Fibroblast of lung (primary cell): ENCODE results near the gene CLEC2A. TPM values are rescaled to one million over a fixed set of nuclear protein-coding genes. Genes with fewer than 3 reads are reported as not detected.

Source experiments
- DNase-seq, 2 donors: peaks; one replicate each; pipeline versions ENCODE4 v3.0.0 to v3.0.0-alpha.2; 2010; ENCODE audit warnings: low read depth in 2 of 2
- H2AFZ ChIP-seq: 2 replicates; pipeline ENCODE4 v1.5.1; 2012; ENCODE audit warnings: low read length, control low read depth, inconsistent platforms
- H3K27ac ChIP-seq: 2 replicates; pipeline ENCODE4 v1.5.1; 2011; ENCODE audit warnings: low read length, control low read depth; ENCODE audit not compliant: insufficient read depth
- H3K27me3 ChIP-seq: 2 replicates; pipeline ENCODE4 v1.5.1; 2011; ENCODE audit warnings: mild to moderate bottlenecking, low read length; ENCODE audit not compliant: control insufficient read depth, insufficient read depth
- H3K36me3 ChIP-seq: 2 replicates; pipeline ENCODE4 v1.5.1; 2011; ENCODE audit warnings: low read length; ENCODE audit not compliant: control insufficient read depth, insufficient read depth
- H3K4me1 ChIP-seq: 2 replicates; pipeline ENCODE4 v1.5.1; 2011; ENCODE audit warnings: low read length; ENCODE audit not compliant: control insufficient read depth, insufficient read depth; ENCODE audit errors: extremely low read depth
- H3K4me2 ChIP-seq: 2 replicates; pipeline ENCODE4 v1.5.1; 2011; ENCODE audit warnings: low read length, control low read depth; ENCODE audit not compliant: insufficient read depth; ENCODE audit errors: extremely low read depth
- H3K4me3 ChIP-seq, 4 experiments: fragments of 200-600 bp in 1 of 4; sonication (generic) in 1 of 4; replicated peaks in 1 of 4; 2 replicates each; pipeline ENCODE4 v1.5.1; 2011 to 2016; ENCODE audit warnings: low read length in 4 of 4, low read depth in 3 of 4, mild to moderate bottlenecking in 3 of 4, control low read depth in 2 of 4, inconsistent platforms in 1 of 4, mixed read lengths in 1 of 4; ENCODE audit not compliant: insufficient read depth in 1 of 4; ENCODE audit errors: control extremely low read depth in 1 of 4
- H3K79me2 ChIP-seq: 2 replicates; pipeline ENCODE4 v1.5.1; 2012; ENCODE audit warnings: mild to moderate bottlenecking, low read length, inconsistent platforms; ENCODE audit not compliant: control insufficient read depth, insufficient read depth
- H3K9ac ChIP-seq: 2 replicates; pipeline ENCODE4 v1.5.1; 2011; ENCODE audit warnings: mild to moderate bottlenecking, low read length, control low read depth; ENCODE audit not compliant: insufficient read depth
- H3K9me3 ChIP-seq: 2 replicates; pipeline ENCODE4 v1.5.1; 2012; ENCODE audit warnings: low read depth, low read length; ENCODE audit not compliant: control insufficient read depth, insufficient read depth
- H4K20me1 ChIP-seq: 2 replicates; pipeline ENCODE4 v1.5.1; 2011; ENCODE audit warnings: low read length; ENCODE audit not compliant: control insufficient read depth, insufficient read depth; ENCODE audit errors: extremely low read depth
- CTCF ChIP-seq, 2 donors: IDR thresholded peaks in 1 of 2; conservative IDR thresholded peaks in 1 of 2; 1 replicate in 1 of 2; 2 replicates in 1 of 2; pipeline ENCODE4 v1.5.1; 2011 to 2012; ENCODE audit warnings: low read length in 2 of 2, control low read depth in 1 of 2, inconsistent platforms in 1 of 2, low read depth in 1 of 2, mild to moderate bottlenecking in 1 of 2
- EZH2 ChIP-seq: IDR thresholded peaks from 2 replicates; pipeline ENCODE4 v1.5.1; 2012; ENCODE audit warnings: low read length, control low read depth, mild to moderate bottlenecking; ENCODE audit errors: missing control alignments
- polyA plus RNA-seq, 2 donors: library from polyadenylated mRNA; depleted of rRNA in 1 of 2; stranded (reverse) in 1 of 2; unstranded in 1 of 2; fragments of >200 nt; gene quantifications; 2 replicates each; pipeline ENCODE4 v1.2.1, GENCODE V29; 2011 to 2012; ENCODE audit warnings: missing spikeins in 1 of 2
- total RNA-seq: library from RNA; depleted of rRNA; stranded (reverse); fragments of >200 nt; gene quantifications from 2 replicates; pipeline ENCODE4 v1.2.1, GENCODE V29; 2014

CLEC2A gene
- total and polyA plus RNA-seq, 2 donors (not counting 1 experiment from before 2014, with no cell fraction given) = not detected

- TF ChIP-seq EZH2 (no peak), CTCF (conservative IDR thresholded peaks at IDR 0.05 in 1 of 2, IDR thresholded peaks at IDR 0.05 in 1 of 2; ENCODE audit: low read depth in 1 of 2, low read length in 2 of 2) (no peak)
- Histone ChIP-seq H3K4me3 (no peak overlapping the region), H4K20me1 (no peaks in the 10 kb centered on the region), H3K9me3 (no peaks in the 10 kb centered on the region), H3K79me2 (no peaks in the 10 kb centered on the region), H3K27ac (no peak overlapping the region), H3K9ac (no peak overlapping the region), H3K27me3 (no peaks in the 10 kb centered on the region), H3K4me2 (no peak overlapping the region), H2AFZ (no peak overlapping the region), H3K4me1 (no peaks in the 10 kb centered on the region), H3K36me3 (no peaks in the 10 kb centered on the region)
- DNase-seq = no peak
Measured at GRCh38 chr12:9951026-9951675, 19.0 kb upstream of the CLEC2A start.

- no peaks in the 10 kb centered on the region for H3K36me3 ChIP-seq
- H3K9ac ChIP-seq = no peak overlapping the region
- H3K4me3 ChIP-seq = no peak overlapping the region
- no peaks in the 10 kb centered on the region for H3K27me3 ChIP-seq
- TF ChIP-seq EZH2 (no peak), CTCF (conservative IDR thresholded peaks at IDR 0.05 in 1 of 2, IDR thresholded peaks at IDR 0.05 in 1 of 2; ENCODE audit: low read depth in 1 of 2, low read length in 2 of 2) (no peak)
- no peaks in the 10 kb centered on the region for H3K9me3 ChIP-seq
- H4K20me1 ChIP-seq = no peaks in the 10 kb centered on the region
- H2AFZ ChIP-seq = no peak overlapping the region
- H3K4me1 ChIP-seq = no peaks in the 10 kb centered on the region
- no peak overlapping the region for H3K27ac ChIP-seq
- no peak overlapping the region for H3K4me2 ChIP-seq
- H3K79me2 ChIP-seq = no peaks in the 10 kb centered on the region
- DNase-seq = no peak
Measured at GRCh38 chr12:9948606-9949296, 16.6 kb upstream of the CLEC2A start.

- no peak overlapping the region for H3K27ac ChIP-seq
- TF ChIP-seq CTCF (conservative IDR thresholded peaks at IDR 0.05 in 1 of 2, IDR thresholded peaks at IDR 0.05 in 1 of 2; ENCODE audit: low read depth in 1 of 2, low read length in 2 of 2) = no peak
- no peak for TF ChIP-seq EZH2
- no peaks in the 10 kb centered on the region for H3K36me3 ChIP-seq
- peaks cover 4% of the 10 kb centered on the region for H3K27me3 ChIP-seq
- H3K4me1 ChIP-seq = no peaks in the 10 kb centered on the region
- no peak for DNase-seq
- no peak overlapping the region for H3K4me2 ChIP-seq
- no peak overlapping the region for H3K9ac ChIP-seq
- H3K4me3 ChIP-seq = no peak overlapping the region
- no peak overlapping the region for H2AFZ ChIP-seq
- H4K20me1 ChIP-seq = no peaks in the 10 kb centered on the region
- no peaks in the 10 kb centered on the region for H3K79me2 ChIP-seq
- H3K9me3 ChIP-seq = no peaks in the 10 kb centered on the region
Measured at GRCh38 chr12:9947674-9948073, 15.5 kb upstream of the CLEC2A start.
